HepG2 (cell line): ENCODE data around the gene LRPPRC. TPM values are rescaled to one million over a fixed set of nuclear protein-coding genes. Genes with fewer than 3 reads are reported as not detected.

ENCODE experiments used
- AGO1 ChIP-seq: fragments of 200-400 bp; formaldehyde crosslinking; IDR thresholded peaks from 2 replicates; pipeline ENCODE4 v1.6.1; 2017; ENCODE audit warnings: mild to moderate bottlenecking, low read depth, low read length, moderate library complexity; ENCODE audit not compliant: poor library complexity, severe bottlenecking
- ARHGAP35 ChIP-seq: sonication (generic); formaldehyde crosslinking; IDR thresholded peaks from 2 replicates; pipeline ENCODE4 v1.9.0; 2022; ENCODE audit warnings: mild to moderate bottlenecking, inconsistent platforms, moderate library complexity, missing genetic modification reagents, borderline replicate concordance
- ATF3 ChIP-seq: sonication (generic); formaldehyde crosslinking; IDR thresholded peaks from 2 replicates; pipeline ENCODE4 v1.4.0; 2020; ENCODE audit warnings: missing genetic modification reagents
- BCL6 ChIP-seq: IDR thresholded peaks from 2 replicates; pipeline ENCODE4 v1.6.1; 2016; ENCODE audit warnings: missing genetic modification reagents, missing compliant biosample characterization
- CEBPG ChIP-seq: IDR thresholded peaks from 2 replicates; pipeline ENCODE4 v1.6.1; 2016
- FIP1L1 ChIP-seq: fragments of 200-400 bp; formaldehyde crosslinking; IDR thresholded peaks from 2 replicates; pipeline ENCODE4 v1.6.1; 2018; ENCODE audit warnings: low read depth, mild to moderate bottlenecking, low read length, moderate library complexity, borderline replicate concordance; ENCODE audit not compliant: insufficient read depth
- GABPB1 ChIP-seq: IDR thresholded peaks from 2 replicates; pipeline ENCODE4 v1.6.1; 2016; ENCODE audit warnings: mild to moderate bottlenecking, missing genetic modification reagents, moderate library complexity, missing compliant biosample characterization
- HIC2 ChIP-seq: sonication (generic); formaldehyde crosslinking; IDR thresholded peaks from 2 replicates; pipeline ENCODE4 v1.9.0; 2022; ENCODE audit warnings: low read depth, missing genetic modification reagents
- NFE2L1 ChIP-seq: sonication (generic); formaldehyde crosslinking; IDR thresholded peaks from 2 replicates; pipeline ENCODE4 v1.4.0; 2020; ENCODE audit warnings: missing genetic modification reagents, mild to moderate bottlenecking, borderline replicate concordance
- NFRKB ChIP-seq: fragments of 450-650 bp; IDR thresholded peaks from 2 replicates; pipeline ENCODE4 v1.6.1; 2017
- POLR2G ChIP-seq: fragments of 200-400 bp; formaldehyde crosslinking; IDR thresholded peaks from 2 replicates; pipeline ENCODE4 v1.6.1; 2018; ENCODE audit warnings: mild to moderate bottlenecking, low read depth, low read length, moderate library complexity
- SOX5 ChIP-seq: IDR thresholded peaks from 2 replicates; pipeline ENCODE4 v1.6.1; 2016; ENCODE audit warnings: borderline replicate concordance
- TGIF2 ChIP-seq: IDR thresholded peaks from 2 replicates; pipeline ENCODE4 v1.6.1; 2016; ENCODE audit warnings: control low read depth, missing compliant biosample characterization
- TP53 ChIP-seq: sonication (generic); formaldehyde crosslinking; conservative IDR thresholded peaks from 2 replicates; pipeline ENCODE4 v1.4.0; 2020; ENCODE audit warnings: missing genetic modification reagents
- XRCC5 ChIP-seq: fragments of 200-400 bp; formaldehyde crosslinking; optimal IDR thresholded peaks from 2 replicates; pipeline ENCODE3; 2017; ENCODE audit warnings: mild to moderate bottlenecking, low read length
- ZFP1 ChIP-seq: IDR thresholded peaks from 2 replicates; pipeline ENCODE4 v1.6.1; 2016
- ZFP91 ChIP-seq: sonication (generic); formaldehyde crosslinking; IDR thresholded peaks from 2 replicates; pipeline ENCODE4 v1.9.0; 2022; ENCODE audit warnings: missing genetic modification reagents, mild to moderate bottlenecking, borderline replicate concordance
- ZNF713 ChIP-seq: sonication (generic); formaldehyde crosslinking; IDR thresholded peaks from 2 replicates; pipeline ENCODE4 v1.4.0; 2020; ENCODE audit warnings: mild to moderate bottlenecking, missing genetic modification reagents
- ZNF75D ChIP-seq: sonication (generic); formaldehyde crosslinking; IDR thresholded peaks from 2 replicates; pipeline ENCODE4 v1.8.1; 2023; ENCODE audit warnings: missing genetic modification reagents, mild to moderate bottlenecking, borderline replicate concordance
- ZNF839 ChIP-seq: sonication (generic); formaldehyde crosslinking; IDR thresholded peaks from 2 replicates; pipeline ENCODE4 v1.4.0; 2020; ENCODE audit warnings: missing genetic modification reagents, mild to moderate bottlenecking, borderline replicate concordance
- ZNF883 ChIP-seq: sonication (generic); formaldehyde crosslinking; IDR thresholded peaks from 2 replicates; pipeline ENCODE4 v1.5.1; 2020; ENCODE audit warnings: mild to moderate bottlenecking, missing genetic modification reagents; ENCODE audit errors: not compliant biosample characterization
- ZSCAN20 ChIP-seq: sonication (generic); formaldehyde crosslinking; IDR thresholded peaks from 2 replicates; pipeline ENCODE4 v1.4.0; 2020; ENCODE audit warnings: missing genetic modification reagents, mild to moderate bottlenecking, borderline replicate concordance
- polyA plus RNA-seq, 8 experiments: library from polyadenylated mRNA; depleted of rRNA in 3 of 8; stranded (reverse) in 7 of 8; unstranded in 1 of 8; fragments of >200 nt; fragmentation: Illumina TruSeq in 4 of 8; extraction: Trizol in 4 of 8; gene quantifications; 2 replicates each; pipeline versions ENCODE4 v1.2.1 to v1.2.3, GENCODE V29; 2011 to 2016; ENCODE audit warnings: low read depth in 4 of 8, missing spikeins in 1 of 8, mixed read lengths in 1 of 8; ENCODE audit not compliant: insufficient read depth in 1 of 8
- total RNA-seq, 5 experiments: library from RNA; depleted of rRNA; stranded (reverse); fragments of >200 nt; fragmentation: Illumina TruSeq; extraction: Trizol; gene quantifications; 2 replicates each; pipeline ENCODE4 v1.2.3, GENCODE V29; 2016; ENCODE audit warnings: low read depth in 1 of 5
- TF ChIP-seq, protein P1 (sequence below): sonication (generic); formaldehyde crosslinking; IDR thresholded peaks from 2 replicates; pipeline ENCODE4 v1.4.0; 2020; ENCODE audit warnings: missing genetic modification reagents
- TF ChIP-seq, protein P2 (sequence below): IDR thresholded peaks from 2 replicates; pipeline ENCODE4 v1.6.1; 2012; ENCODE audit warnings: low read depth, low read length, improper control_type of control experiment

LRPPRC gene
- total and polyA plus RNA-seq, 2 of the 13 experiments (the other 11 are each of a cell fraction or from before 2014, with no cell fraction given), result 117 to 167 TPM

DNA sequence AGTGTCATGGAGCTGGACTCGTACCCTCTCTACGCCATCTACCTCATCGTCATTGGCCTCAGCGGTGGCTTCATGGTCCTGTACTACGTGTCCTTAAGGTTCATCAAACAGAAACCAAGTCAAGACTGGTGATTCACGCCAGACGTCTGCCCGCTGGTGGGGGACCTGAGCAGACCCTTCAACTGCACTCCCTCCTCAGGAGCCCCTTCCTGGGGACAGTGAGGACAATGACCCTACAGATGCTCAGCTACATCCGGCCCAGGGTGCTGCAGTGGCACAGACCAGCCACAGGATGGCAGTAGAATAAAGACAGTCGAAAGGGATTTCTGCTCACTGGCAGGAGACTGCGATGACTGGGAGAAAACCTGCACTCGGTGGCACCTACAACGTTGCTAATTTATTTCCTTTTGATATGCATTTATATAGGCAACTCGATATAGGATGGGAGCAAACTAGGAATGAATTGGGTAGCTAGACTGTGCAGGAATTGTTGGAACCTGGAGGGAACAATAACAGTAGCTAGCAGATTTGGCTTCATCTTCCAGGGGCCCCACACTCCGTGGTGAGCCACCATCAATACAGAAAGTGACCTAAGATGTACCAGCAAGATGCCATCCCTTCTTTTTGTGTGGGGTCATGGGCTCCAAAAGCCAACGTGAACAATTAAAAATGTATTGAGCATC is 117.9 kb downstream of the LRPPRC start (continued):
- TF ChIP-seq ZFP91 (CRISPR knock-in tag) (peak; percentile 55), ZFP1 (CRISPR knock-in tag) (no peak), NFE2L1 (CRISPR knock-in tag) (no peak), XRCC5 (peak; percentile 88), ZNF713 (CRISPR knock-in tag) (no peak), FIP1L1 (no peak), ARHGAP35 (CRISPR knock-in tag) (no peak), ZNF839 (CRISPR knock-in tag) (no peak), CEBPG (CRISPR knock-in tag) (peak; percentile 50; the same call in 1 of the 2 replicates), SOX5 (CRISPR knock-in tag) (no peak; the same call in 1 of the 2 replicates), POLR2G (no peak), AGO1 (no peak), HIC2 (CRISPR knock-in tag) (no peak), TP53 (CRISPR knock-in tag) (no peak), TGIF2 (CRISPR knock-in tag) (0 out of 2 replicates have a peak, but pooled peaks have one; percentile 43), GABPB1 (CRISPR knock-in tag) (peak; percentile 61), ZNF75D (CRISPR knock-in tag) (no peak), ZSCAN20 (CRISPR knock-in tag) (no peak), ZNF883 (peak; percentile 66), NFRKB (no peak), ATF3 (0 out of 2 replicates have a peak, but pooled peaks have one; percentile 7), BCL6 (no peak)
- TF ChIP-seq, protein P1, sequence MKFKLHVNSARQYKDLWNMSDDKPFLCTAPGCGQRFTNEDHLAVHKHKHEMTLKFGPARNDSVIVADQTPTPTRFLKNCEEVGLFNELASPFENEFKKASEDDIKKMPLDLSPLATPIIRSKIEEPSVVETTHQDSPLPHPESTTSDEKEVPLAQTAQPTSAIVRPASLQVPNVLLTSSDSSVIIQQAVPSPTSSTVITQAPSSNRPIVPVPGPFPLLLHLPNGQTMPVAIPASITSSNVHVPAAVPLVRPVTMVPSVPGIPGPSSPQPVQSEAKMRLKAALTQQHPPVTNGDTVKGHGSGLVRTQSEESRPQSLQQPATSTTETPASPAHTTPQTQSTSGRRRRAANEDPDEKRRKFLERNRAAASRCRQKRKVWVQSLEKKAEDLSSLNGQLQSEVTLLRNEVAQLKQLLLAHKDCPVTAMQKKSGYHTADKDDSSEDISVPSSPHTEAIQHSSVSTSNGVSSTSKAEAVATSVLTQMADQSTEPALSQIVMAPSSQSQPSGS (CRISPR knock-in tag), result no peak
- TF ChIP-seq, protein P2, sequence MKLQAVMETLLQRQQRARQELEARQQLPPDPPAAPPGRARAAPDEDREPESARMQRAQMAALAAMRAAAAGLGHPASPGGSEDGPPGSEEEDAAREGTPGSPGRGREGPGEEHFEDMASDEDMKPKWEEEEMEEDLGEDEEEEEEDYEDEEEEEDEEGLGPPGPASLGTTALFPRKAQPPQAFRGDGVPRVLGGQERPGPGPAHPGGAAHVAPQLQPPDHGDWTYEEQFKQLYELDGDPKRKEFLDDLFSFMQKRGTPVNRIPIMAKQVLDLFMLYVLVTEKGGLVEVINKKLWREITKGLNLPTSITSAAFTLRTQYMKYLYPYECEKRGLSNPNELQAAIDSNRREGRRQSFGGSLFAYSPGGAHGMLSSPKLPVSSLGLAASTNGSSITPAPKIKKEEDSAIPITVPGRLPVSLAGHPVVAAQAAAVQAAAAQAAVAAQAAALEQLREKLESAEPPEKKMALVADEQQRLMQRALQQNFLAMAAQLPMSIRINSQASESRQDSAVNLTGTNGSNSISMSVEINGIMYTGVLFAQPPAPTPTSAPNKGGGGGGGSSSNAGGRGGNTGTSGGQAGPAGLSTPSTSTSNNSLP, result peak; percentile 65; the same call in 1 of the 2 replicates
